Pancreas (tissue), 10 donors: ENCODE measurements around the gene NFIA. TPM values are rescaled to one million over a fixed set of nuclear protein-coding genes. Genes with fewer than 3 reads are reported as not detected.
A peak's percentile ranks its signal among the peaks of the same experiment; 100 is the strongest.

Experiments
- ATAC-seq, 4 donors: fragments of 200-7000 bp; cut with Tn5 transposase; one replicate each; pipeline versions ENCODE4 v1.8.0 to v1.9.1; 2020; ENCODE audit warnings: mild to moderate bottlenecking in 4 of 4, moderate library complexity in 4 of 4
- DNase-seq, 6 donors: peaks; one replicate each; pipeline ENCODE4 v3.0.0-alpha.2; 2020
- FAIRE-seq: peaks from 2 replicates; lab custom pipeline; 2012; peaks lifted over from hg19 to GRCh38; lab: Jason Lieb, UNC
- H3K27ac ChIP-seq, 4 donors: fragments of 200-600 bp; sonication (generic); 1 replicate in 3 of 4; 2 replicates in 1 of 4; pipeline versions ENCODE4 v1.5.0 to v1.8.0; 2020
- H3K27me3 ChIP-seq, 4 donors: fragments of 200-600 bp; one replicate each; pipeline ENCODE4 v1.8.0; 2021
- H3K36me3 ChIP-seq, 3 donors: fragments of 200-600 bp; sonication (generic) in 1 of 3; one replicate each; pipeline versions ENCODE4 v1.5.0 to v1.8.0; 2020 to 2021
- H3K4me1 ChIP-seq, 3 donors: fragments of 200-600 bp; one replicate each; pipeline ENCODE4 v1.8.0; 2021
- H3K4me3 ChIP-seq, 4 donors: fragments of 200-600 bp; sonication (generic) in 2 of 4; one replicate each; pipeline versions ENCODE4 v1.5.0 to v1.8.0; 2020 to 2021
- H3K9me3 ChIP-seq, 4 donors: fragments of 200-600 bp; one replicate each; pipeline ENCODE4 v1.8.0; 2021
- CTCF ChIP-seq, 4 donors: fragments of 200-600 bp; sonication (generic) in 3 of 4; IDR thresholded peaks; one replicate each; pipeline versions ENCODE4 v1.5.0 to v1.8.0; 2021; ENCODE audit warnings: antibody characterized with exemption in 4 of 4
- WGBS, 2 donors: extraction: QIAGEN DNeasy Blood & Tissue Kit; methylation state at CpG; one replicate each; pipeline ENCODE4 v1.1.7; 2013; 5-methylcytosine and 5-hydroxymethylcytosine counted together
- intact Hi-C, 3 donors: fragments of 100-400 bp; cut with DNase I; formaldehyde crosslinking; loops; one replicate each; pipeline versions ENCODE4 v1.11.1 to v1.14.2; 2022
- polyA plus RNA-seq, 2 donors: library from polyadenylated mRNA; stranded (reverse); fragments of 200-250 nt; gene quantifications; one replicate each; pipeline ENCODE4 v1.2.3, GENCODE V29; 2013
- total RNA-seq, 6 donors: library from RNA; stranded (reverse); fragmentation: NEBNext Ultra II Directional in 4 of 6; extraction: Animal tissue kit (Norgen Biotek cat#: 25700) in 4 of 6; gene quantifications; one replicate each; pipeline versions ENCODE4 v1.2.1 to v1.2.4, GENCODE V29; 2021 to 2023
- donor health status: healthy with polysubstance abuse.
- donor health status: DM: no; HTN: no; CAD: no; lungs with moderate emphysema.
- donor health status: DM: no; HTN: no; CAD: no.
- donor health status: control.
- donor health status: control.
- donor health status: Bipolar disorder and iron deficiency.
- donor health status: DM: yes; HTN: yes; CAD: no.
- donor health status: DM: no; HTN: no; CAD: no.
- donor health status: DM: no; HTN: no; CAD: no.
- donor health status: DM: yes; HTN: yes; CAD: no.

Gene NFIA
- total and polyA plus RNA-seq, 8 donors = 4.9 to 48.1 (median 30.2) TPM

- Histone ChIP-seq H3K4me3 (peak overlapping the region in 2 of 4 donors; percentile 20 to 89), H3K27ac (peak overlapping the region; percentile 61 to 92 (median 83)), H3K4me1 (peaks cover 19 to 42% (median 34%) of the 10 kb centered on the region in 3 donors), H3K27me3 (no peaks in the 10 kb centered on the region), H3K36me3 (no peaks in the 10 kb centered on the region), H3K9me3 (no peaks in the 10 kb centered on the region)
- no peak for TF ChIP-seq CTCF (IDR thresholded peaks at IDR 0.05)
- WGBS, 2 donors = 12 to 14% methylated on average over 7 of the region's 7 CpGs
- intact Hi-C loops = no loop called here
- ATAC-seq (no peak), FAIRE-seq (no peak), DNase-seq (no peak)
Observed at GRCh38 chr1:61080413-61081143, 1.8 kb upstream of the NFIA start.

- TF ChIP-seq CTCF (IDR thresholded peaks at IDR 0.05) = no peak
- H3K27ac ChIP-seq = peak overlapping the region; percentile 61 to 92 (median 83)
- peak overlapping the region in 3 of 4 donors; percentile 56 to 97 (median 89) for H3K4me3 ChIP-seq
- H3K27me3 ChIP-seq = no peaks in the 10 kb centered on the region
- WGBS, 2 donors = 2 to 3% methylated on average over 8 of the region's 8 CpGs
- FAIRE-seq (no peak), ATAC-seq (no peak), DNase-seq (no peak)
- intact Hi-C loops = no loop called here
- peaks cover 21 to 42% (median 36%) of the 10 kb centered on the region in 3 donors for H3K4me1 ChIP-seq
- no peaks in the 10 kb centered on the region for H3K9me3 ChIP-seq
- no peaks in the 10 kb centered on the region for H3K36me3 ChIP-seq
Observed at GRCh38 chr1:61081144-61081685, 1.1 kb upstream of the NFIA start.

- H3K36me3 ChIP-seq = no peaks in the 10 kb centered on the region
- WGBS, 2 donors = 1% methylated on average over 27 to 41 of the region's 41 CpGs
Observed at GRCh38 chr1:61081686-61082310, 563 bp upstream of the NFIA start.

GRCh38 chr1:61083013-61083806 lies 849 bp downstream of the NFIA start:
- peaks cover 24 to 52% (median 51%) of the 10 kb centered on the region in 3 donors for H3K4me1 ChIP-seq
- no peaks in the 10 kb centered on the region for H3K27me3 ChIP-seq
- peak; percentile 32 to 59 (median 36) for ATAC-seq
- WGBS, 2 donors = 0% methylated on average over 81 to 105 of the region's 105 CpGs
- intact Hi-C loops = no loop called here
- no peak for TF ChIP-seq CTCF (IDR thresholded peaks at IDR 0.05)
- no peaks in the 10 kb centered on the region for H3K36me3 ChIP-seq
- H3K27ac ChIP-seq = peak overlapping the region; percentile 76 to 92 (median 89)
- H3K9me3 ChIP-seq = no peaks in the 10 kb centered on the region
- no peak for FAIRE-seq
- peak overlapping the region; percentile 56 to 97 (median 84) for H3K4me3 ChIP-seq
- DNase-seq = peak; percentile 18 to 78 (median 44)

More at GRCh38 chr1:61081686-61082310, 563 bp upstream of the NFIA start:
- DNase-seq (peak; percentile 34 to 73 (median 56)), FAIRE-seq (no peak), ATAC-seq (peak in 3 of 4 donors; percentile 0 to 2 (median 0))
- Histone ChIP-seq H3K27ac (peak overlapping the region; percentile 61 to 92 (median 83)), H3K4me1 (peaks cover 25 to 43% (median 41%) of the 10 kb centered on the region in 3 donors), H3K9me3 (no peaks in the 10 kb centered on the region), H3K27me3 (no peaks in the 10 kb centered on the region), H3K4me3 (peak overlapping the region in 3 of 4 donors; percentile 56 to 97 (median 89))
- intact Hi-C loops = no loop called here
- no peak for TF ChIP-seq CTCF (IDR thresholded peaks at IDR 0.05)
